K562 (cell line): ENCODE data around the gene DLK2. TPM values are rescaled to one million over a fixed set of nuclear protein-coding genes. Genes with fewer than 3 reads are reported as not detected.
A peak's percentile ranks its signal among the peaks of the same experiment; 100 is the strongest.

Experiments
- ARID1B ChIP-seq: fragments of 450-650 bp; IDR thresholded peaks from 2 replicates; pipeline ENCODE4 v1.6.1; 2016; ENCODE audit warnings: antibody characterized with exemption, mild to moderate bottlenecking, inconsistent platforms
- E2F4 ChIP-seq: sonication (generic); formaldehyde crosslinking; IDR thresholded peaks from 2 replicates; pipeline ENCODE4 v1.8.0; 2022; ENCODE audit warnings: mild to moderate bottlenecking, low read depth, missing genetic modification reagents
- EP300 ChIP-seq: IDR thresholded peaks from 2 replicates; pipeline ENCODE4 v1.6.1; 2012; ENCODE audit warnings: low read length, improper control_type of control experiment
- GATA2 ChIP-seq: sonication (generic); formaldehyde crosslinking; IDR thresholded peaks from 2 replicates; pipeline ENCODE4 v1.4.0; 2020; ENCODE audit warnings: mild to moderate bottlenecking, missing genetic modification reagents
- HDAC2 ChIP-seq: fragments of 450-650 bp; IDR thresholded peaks from 2 replicates; pipeline ENCODE4 v1.6.1; 2016; ENCODE audit warnings: mild to moderate bottlenecking
- HNRNPUL1 ChIP-seq: fragments of 200-400 bp; formaldehyde crosslinking; IDR thresholded peaks from 2 replicates; pipeline ENCODE4 v1.6.1; 2017; ENCODE audit warnings: low read length
- IRF9 ChIP-seq: fragments of 450-650 bp; IDR thresholded peaks from 2 replicates; pipeline ENCODE4 v1.6.1; 2016; ENCODE audit warnings: missing biosample characterization, missing genetic modification characterization
- NCOR1 ChIP-seq: fragments of 450-650 bp; IDR thresholded peaks from 2 replicates; pipeline ENCODE4 v1.6.1; 2016; ENCODE audit warnings: mild to moderate bottlenecking, moderate library complexity
- NRF1 ChIP-seq, 2 experiments: fragments of 450-650 bp; IDR thresholded peaks in 1 of 2; conservative IDR thresholded peaks in 1 of 2; 2 replicates each; pipeline ENCODE4 v1.6.1; 2014; ENCODE audit warnings: mild to moderate bottlenecking in 2 of 2
- RFX5 ChIP-seq: IDR thresholded peaks from 2 replicates; pipeline ENCODE4 v1.6.1; 2011; ENCODE audit warnings: low read depth, mild to moderate bottlenecking, improper control_type of control experiment, low read length
- TSC22D4 ChIP-seq: fragments of 450-650 bp; IDR thresholded peaks from 2 replicates; pipeline ENCODE4 v1.6.1; 2016; ENCODE audit warnings: missing genetic modification characterization, missing biosample characterization, control low read depth
- YBX1 ChIP-seq: fragments of 450-650 bp; IDR thresholded peaks from 2 replicates; pipeline ENCODE4 v1.7.1; 2016; ENCODE audit warnings: mild to moderate bottlenecking
- ZBTB1 ChIP-seq: sonication (generic); formaldehyde crosslinking; IDR thresholded peaks from 2 replicates; pipeline ENCODE4 v1.8.1; 2023; ENCODE audit warnings: missing genetic modification reagents, low read depth, mild to moderate bottlenecking, borderline replicate concordance
- ZBTB40 ChIP-seq, 2 experiments: fragments of 450-650 bp in 1 of 2; sonication (generic) in 1 of 2; formaldehyde crosslinking in 1 of 2; IDR thresholded peaks; 2 replicates each; pipeline versions ENCODE4 v1.7.1 to v1.9.0; 2016 to 2022; ENCODE audit warnings: inconsistent platforms in 1 of 2, mild to moderate bottlenecking in 1 of 2, missing genetic modification reagents in 1 of 2
- ZBTB7A ChIP-seq: IDR thresholded peaks from 2 replicates; pipeline ENCODE4 v1.6.1; 2011; ENCODE audit warnings: low read depth, mild to moderate bottlenecking, low read length, moderate library complexity, borderline replicate concordance; ENCODE audit not compliant: control insufficient read depth
- ZNF584 ChIP-seq: fragments of 200-800 bp; sonication (Bioruptor generic); IDR thresholded peaks from 2 replicates; pipeline ENCODE4 v1.6.1; 2016; ENCODE audit warnings: low read depth, mild to moderate bottlenecking, missing genetic modification characterization, missing compliant biosample characterization
- polyA plus RNA-seq, 8 experiments: library from polyadenylated mRNA; depleted of rRNA in 4 of 8; stranded (reverse) in 5 of 8; unstranded in 3 of 8; fragments of >200 nt; fragmentation: Nextera tagmentation in 2 of 8; fragmentation: Illumina TruSeq in 1 of 8; extraction: Ambion mirVana in 2 of 8; extraction: Trizol in 1 of 8; gene quantifications; 2 replicates each; pipeline versions ENCODE4 v1.2.1 to v1.2.3, GENCODE V29; 2011 to 2014; ENCODE audit warnings: inconsistent platforms in 1 of 8, missing spikeins in 1 of 8
- total RNA-seq, 7 experiments: library from RNA; depleted of rRNA in 6 of 7; stranded (reverse); fragments of >200 nt in 6 of 7; fragmentation: Illumina TruSeq in 2 of 7; extraction: Trizol in 2 of 7; gene quantifications; 2 replicates each; pipeline versions ENCODE4 v1.2.1 to v1.2.3, GENCODE V29; 2011 to 2021; ENCODE audit warnings: low replicate concordance in 1 of 7

DLK2 gene
- total and polyA plus RNA-seq, 9 of the 15 experiments (the other 6 are each of a cell fraction or from before 2014, with no cell fraction given) = 0.11 to 0.53 (median 0.29) TPM; not detected in 3

GRCh38 chr6:43454696-43455530 is 435 bp downstream of the DLK2 start (continued):
- TF ChIP-seq E2F4 (CRISPR knock-in tag) (no peak), GATA2 (no peak), NRF1 (conservative IDR thresholded peaks at IDR 0.05 in 1 of 2, IDR thresholded peaks at IDR 0.05 in 1 of 2) (0 out of 4 replicates have a peak, but pooled peaks of 1 of the 2 experiments have one; percentile 37), RFX5 (no peak), TSC22D4 (tag) (no peak), ZBTB40 (IDR thresholded peaks at IDR 0.05) (0 out of 2 replicates have a peak, but pooled peaks have one; percentile 25), ZBTB40 (CRISPR knock-in tag; IDR thresholded peaks at IDR 0.05) (no peak), ZBTB1 (CRISPR knock-in tag) (no peak), ZNF584 (CRISPR knock-in tag) (no peak), EP300 (no peak), NCOR1 (no peak), IRF9 (no peak), YBX1 (no peak), HNRNPUL1 (no peak), HDAC2 (peak; percentile 44; the same call in 1 of the 2 replicates), ARID1B (0 out of 2 replicates have a peak, but pooled peaks have one; percentile 24), ZBTB7A (peak; percentile 51; the same call in 1 of the 2 replicates)
